DMS153 treated with DMSO at 0.1 percent for 48 hours (cell line): Measurements from ENCODE around the gene ATP8A1.
"Not testable (repeated sequence)": the region's sequence is repeated elsewhere in the genome, so short reads cannot be mapped to it uniquely, and the experiment has no call there.

Experiments
- DNase-seq: peaks from one replicate; lab custom pipeline; 2025; ENCODE audit not compliant: unreplicated experiment; lab: John Stamatoyannopoulos, UW

ATP8A1 gene

GRCh38 chr4:42372303-42372702 lies 284.6 kb downstream of the ATP8A1 start:
- DNase-seq: not testable (repeated sequence)

GRCh38 chr4:42371305-42372252 lies 285.3 kb downstream of the ATP8A1 start:
- DNase-seq: no peak

- DNase-seq: no peak
These were observed 287.4 kb downstream of the ATP8A1 start for GRCh38 chr4:42369489-42369888.

GRCh38 chr4:42366959-42367358 lies 289.9 kb downstream of the ATP8A1 start:
- no peak for DNase-seq

GRCh38 chr4:42364266-42365053 lies 292.4 kb downstream of the ATP8A1 start:
- DNase-seq: no peak

GRCh38 chr4:42363614-42364013 lies 293.3 kb downstream of the ATP8A1 start:
- no peak for DNase-seq

GRCh38 chr4:42362591-42362990 lies 294.3 kb downstream of the ATP8A1 start:
- DNase-seq: no peak

- no peak for DNase-seq
These were observed 295.4 kb downstream of the ATP8A1 start for GRCh38 chr4:42361456-42361855.

GRCh38 chr4:42360256-42360669 lies 296.6 kb downstream of the ATP8A1 start:
- no peak for DNase-seq

GRCh38 chr4:42359711-42360110 lies 297.2 kb downstream of the ATP8A1 start:
- DNase-seq: no peak
